Suprapubic skin (tissue), 4 donors: ENCODE results near the gene MTRF1L.

ENCODE experiments used
- CTCF ChIP-seq, 2 donors: fragments of 200-600 bp in 1 of 2; fragments of 450-650 bp in 1 of 2; sonication (generic) in 1 of 2; IDR thresholded peaks; one replicate each; pipeline ENCODE4 v1.5.1; 2016 to 2019; ENCODE audit warnings: antibody characterized with exemption in 2 of 2, mild to moderate bottlenecking in 1 of 2, moderate library complexity in 1 of 2
- EP300 ChIP-seq: sonication (generic); formaldehyde crosslinking; IDR thresholded peaks from one replicate; pipeline ENCODE4 v1.6.1; 2017; ENCODE audit warnings: antibody characterized with exemption
- POLR2A ChIP-seq, 2 donors: fragments of 450-650 bp; IDR thresholded peaks; one replicate each; pipeline ENCODE4 v1.6.1; 2017; ENCODE audit warnings: antibody characterized with exemption in 2 of 2, mild to moderate bottlenecking in 2 of 2, moderate library complexity in 2 of 2
- POLR2AphosphoS5 ChIP-seq, 3 donors: sonication (generic); formaldehyde crosslinking; IDR thresholded peaks; one replicate each; pipeline ENCODE4 v1.6.1; 2017; ENCODE audit warnings: antibody characterized with exemption in 3 of 3

GRCh38 chr6:153018355-153018754 lies 15.8 kb upstream of the MTRF1L start:
- TF ChIP-seq CTCF (IDR thresholded peaks at IDR 0.05), result no peak
- no peak for TF ChIP-seq EP300
- TF ChIP-seq POLR2AphosphoS5 (IDR thresholded peaks at IDR 0.05), result no peak
- TF ChIP-seq POLR2A (IDR thresholded peaks at IDR 0.05), result no peak
